D341Med (cell line): ENCODE measurements around the gene TNS1.
"Not testable (repeated sequence)": the region's sequence is repeated elsewhere in the genome, so short reads cannot be mapped to it uniquely, and the experiment has no call there.

Experiments used
- DNase-seq: peaks from one replicate; pipeline ENCODE4 v3.0.0; 2012; ENCODE audit warnings: low spot score

The TNS1 gene

DNA sequence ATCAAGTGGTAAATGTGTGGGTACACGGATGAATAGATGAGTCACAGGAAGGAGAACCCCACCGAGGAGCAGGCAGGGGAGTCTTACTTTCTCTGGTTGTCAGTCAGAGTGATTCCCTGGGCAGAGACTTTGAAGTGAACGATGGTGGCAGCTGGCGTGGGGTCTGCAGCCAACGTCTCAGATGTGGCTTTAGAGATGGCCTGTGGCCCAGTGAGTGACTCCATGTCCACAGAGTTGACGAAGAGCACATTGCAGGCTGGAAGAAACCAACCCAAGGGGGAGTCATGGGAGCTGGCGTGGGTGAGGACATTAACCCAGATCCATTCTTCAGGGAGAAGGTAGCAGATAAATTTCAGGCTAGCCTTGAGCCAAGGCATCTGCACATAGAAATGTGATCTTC is 193.1 kb downstream of the TNS1 start:
- no peak for DNase-seq

DNA sequence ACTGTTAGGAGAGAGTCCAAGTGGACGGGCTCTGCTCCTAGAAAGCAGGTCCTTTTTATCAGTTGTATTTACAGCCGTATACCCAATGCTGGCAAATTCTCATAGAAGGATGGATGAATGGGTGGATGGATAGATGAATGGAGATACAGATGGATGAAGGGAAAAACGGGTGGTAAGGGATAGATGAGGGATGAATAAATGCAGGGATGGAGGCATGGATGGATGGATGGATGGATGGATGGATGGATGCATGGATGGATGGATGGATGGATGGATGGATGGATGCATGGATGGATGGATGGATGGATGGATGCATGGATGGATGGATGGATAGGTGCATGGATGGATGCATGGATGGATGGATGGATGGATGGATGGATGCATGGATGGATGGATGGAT is 193.8 kb downstream of the TNS1 start:
- not testable (repeated sequence) for DNase-seq

DNA sequence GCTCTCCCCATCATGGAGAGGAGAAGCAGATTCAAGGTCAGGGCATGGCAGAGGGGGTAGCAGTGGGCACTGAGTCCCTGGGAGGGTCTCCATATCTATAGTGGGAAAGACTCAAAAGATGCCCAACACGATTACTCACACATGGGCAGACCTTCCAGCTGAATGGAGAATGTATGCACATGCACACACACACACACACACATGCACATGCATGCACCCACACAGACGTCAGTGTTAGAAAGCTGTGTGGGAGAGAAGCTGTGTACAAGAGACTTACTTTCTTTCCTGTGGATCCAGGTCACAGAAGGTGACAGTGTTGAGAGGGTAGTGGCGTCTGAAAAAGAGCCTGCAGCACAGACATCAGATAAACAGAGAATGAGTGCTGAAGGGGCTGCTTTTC is 194.5 kb downstream of the TNS1 start:
- DNase-seq = no peak

DNA sequence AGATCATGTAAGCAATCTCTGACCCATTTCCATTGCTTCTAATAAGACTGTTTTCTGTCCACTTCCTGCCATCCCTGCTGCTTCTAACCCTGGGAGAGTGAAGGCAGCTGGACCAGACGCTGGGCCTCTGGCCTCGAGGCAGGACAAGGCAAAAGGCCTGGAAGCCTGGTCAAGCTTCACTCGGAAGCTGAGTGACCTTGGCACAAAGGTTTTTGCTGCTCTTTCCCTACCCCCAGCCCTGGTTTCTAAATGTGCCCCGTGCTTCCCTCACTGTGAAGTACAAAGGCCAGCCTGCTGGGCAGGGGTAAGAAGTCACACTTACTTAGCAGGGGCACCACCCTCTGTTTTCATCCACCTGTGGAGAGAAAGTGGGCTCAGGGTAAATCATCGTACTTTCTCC is 195.0 kb downstream of the TNS1 start:
- DNase-seq = no peak

DNA sequence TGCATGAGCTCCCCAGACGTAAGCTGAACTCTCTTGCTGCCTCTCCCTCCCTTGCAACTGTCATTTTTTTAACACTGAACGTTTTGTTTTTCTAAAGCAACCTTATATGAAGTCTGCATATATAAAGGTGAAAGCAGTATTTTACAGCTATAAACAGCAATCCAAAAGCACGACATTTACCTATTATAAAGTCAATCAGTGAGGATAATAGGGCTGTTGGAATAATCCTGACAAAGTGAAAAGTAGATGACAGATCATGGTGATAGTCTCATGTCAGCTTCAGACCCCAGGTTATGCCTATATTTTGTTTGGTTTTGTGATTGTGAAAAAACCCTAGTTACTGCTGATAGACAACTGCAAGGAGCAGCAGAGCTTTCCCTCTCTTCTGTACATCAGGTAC is 195.8 kb downstream of the TNS1 start:
- DNase-seq = no peak

DNA sequence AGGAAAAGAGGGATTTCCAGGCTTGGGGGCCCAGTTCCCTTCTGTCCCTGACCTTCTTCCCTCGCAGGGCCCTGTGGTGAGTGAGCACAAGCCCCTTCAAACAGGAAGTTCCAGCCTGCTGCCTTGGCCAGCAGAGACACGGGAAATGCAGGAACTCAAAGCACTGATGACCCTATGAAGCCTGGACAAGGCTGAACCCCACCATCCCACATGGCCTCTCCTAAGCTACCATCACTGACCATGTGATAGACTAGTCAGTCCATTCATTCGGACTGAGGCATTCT is 196.4 kb downstream of the TNS1 start:
- DNase-seq = no peak

DNA sequence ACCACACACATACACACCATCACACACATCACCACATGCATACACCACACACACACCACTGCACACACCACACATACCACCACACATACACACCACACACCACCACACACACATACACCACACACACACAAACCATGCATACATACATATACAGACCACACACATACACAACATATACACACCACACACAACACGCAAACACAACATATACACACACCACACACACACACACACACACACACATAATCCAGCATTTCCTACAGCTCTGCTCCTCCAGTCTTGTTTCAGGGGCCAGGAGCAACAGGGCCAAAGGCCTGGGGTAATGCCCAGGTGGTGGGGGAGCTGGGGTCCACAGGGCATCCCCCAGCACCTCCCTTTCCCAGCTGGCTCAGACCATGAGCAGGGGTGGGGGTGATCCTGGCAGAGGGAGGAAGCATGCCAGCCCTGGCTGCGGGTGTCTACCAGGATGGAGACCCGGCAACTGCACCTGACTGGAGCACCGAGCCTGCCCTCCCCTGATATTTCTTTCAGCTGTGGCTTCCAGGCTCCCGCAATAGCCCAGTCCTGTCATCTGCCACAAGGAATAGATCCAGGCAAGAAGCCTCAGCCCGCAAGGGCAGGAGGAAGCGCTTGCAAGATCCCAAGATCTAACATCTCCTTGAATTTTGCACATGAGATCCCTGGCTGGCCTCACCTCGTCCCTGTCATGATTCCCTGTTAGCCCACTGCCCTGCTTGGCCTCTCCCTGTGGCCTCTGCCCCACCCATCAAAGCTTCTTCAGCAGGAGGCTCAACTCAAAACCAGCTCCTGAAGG is 196.9 kb downstream of the TNS1 start:
- DNase-seq = no peak

DNA sequence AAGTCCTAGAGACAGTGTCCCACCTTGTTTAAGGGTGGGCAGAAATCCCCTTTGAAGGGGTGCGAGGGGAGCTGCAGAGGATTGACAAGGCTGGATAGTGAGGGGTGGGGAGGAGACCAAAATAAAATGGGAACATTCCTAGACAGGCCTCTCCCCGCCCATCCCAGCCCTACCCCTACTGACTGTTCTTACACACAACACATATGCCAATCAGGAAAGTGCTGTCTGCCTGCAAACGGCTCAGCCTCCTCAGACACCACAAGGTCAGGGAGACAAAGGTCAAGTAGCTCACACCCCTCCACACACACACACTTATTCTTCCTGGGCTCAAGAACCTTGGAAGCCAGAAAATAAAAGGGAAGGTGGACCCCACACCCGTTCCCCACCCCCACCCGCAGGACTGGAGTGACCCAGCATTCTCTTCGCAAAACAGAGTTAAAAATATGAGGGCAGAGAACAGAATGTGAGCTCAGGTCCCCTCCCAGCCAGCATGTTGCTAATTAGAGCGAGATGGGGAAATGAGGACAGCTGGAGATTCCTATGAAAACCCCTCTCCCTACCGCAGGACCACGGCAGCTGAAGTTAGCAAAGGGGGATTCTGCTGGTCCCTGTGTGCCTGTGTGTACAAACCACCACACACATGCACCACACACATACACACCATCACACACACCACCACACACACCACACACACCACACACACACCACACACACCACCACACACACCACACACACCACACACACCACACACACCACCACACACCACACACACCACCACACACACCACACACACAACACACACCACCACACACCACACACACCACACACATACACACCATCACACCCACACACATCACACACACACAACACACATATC is 197.8 kb downstream of the TNS1 start:
- no peak for DNase-seq

DNA sequence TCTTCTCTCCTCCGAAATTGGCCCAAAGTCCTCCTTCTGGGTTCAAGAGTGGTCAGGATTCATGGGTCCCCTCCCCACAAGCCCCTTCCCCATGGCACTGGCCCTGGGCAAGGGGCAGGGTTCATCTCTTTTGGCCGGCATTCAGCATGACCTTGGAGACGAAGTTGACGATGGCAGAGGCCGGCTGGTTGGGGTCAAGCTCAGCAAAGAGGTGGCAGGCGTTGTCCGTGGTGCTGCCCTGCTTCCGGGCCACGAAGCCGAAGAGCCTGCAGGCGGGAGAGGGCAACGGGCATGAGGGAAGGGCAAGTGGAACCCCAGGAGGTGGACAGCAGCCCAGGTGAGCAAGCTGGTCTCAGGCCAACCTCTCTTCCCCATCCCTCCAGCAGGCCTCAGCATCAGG is 198.5 kb downstream of the TNS1 start:
- DNase-seq = no peak

DNA sequence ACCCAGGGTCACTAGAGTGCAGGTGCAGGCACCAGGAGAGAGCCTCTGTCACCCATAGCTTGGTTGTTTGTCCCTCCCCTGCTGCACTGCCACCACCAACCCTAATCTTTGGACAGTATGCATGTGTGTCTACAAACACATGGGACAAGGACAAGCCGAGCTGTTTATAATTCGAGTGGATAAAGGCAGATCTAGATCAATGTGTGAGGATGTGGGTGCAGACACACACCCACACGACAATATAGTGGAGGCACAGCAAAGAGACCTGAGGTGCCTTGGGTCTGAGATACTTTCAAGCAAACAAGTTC is 199.2 kb downstream of the TNS1 start:
- no peak for DNase-seq

DNA sequence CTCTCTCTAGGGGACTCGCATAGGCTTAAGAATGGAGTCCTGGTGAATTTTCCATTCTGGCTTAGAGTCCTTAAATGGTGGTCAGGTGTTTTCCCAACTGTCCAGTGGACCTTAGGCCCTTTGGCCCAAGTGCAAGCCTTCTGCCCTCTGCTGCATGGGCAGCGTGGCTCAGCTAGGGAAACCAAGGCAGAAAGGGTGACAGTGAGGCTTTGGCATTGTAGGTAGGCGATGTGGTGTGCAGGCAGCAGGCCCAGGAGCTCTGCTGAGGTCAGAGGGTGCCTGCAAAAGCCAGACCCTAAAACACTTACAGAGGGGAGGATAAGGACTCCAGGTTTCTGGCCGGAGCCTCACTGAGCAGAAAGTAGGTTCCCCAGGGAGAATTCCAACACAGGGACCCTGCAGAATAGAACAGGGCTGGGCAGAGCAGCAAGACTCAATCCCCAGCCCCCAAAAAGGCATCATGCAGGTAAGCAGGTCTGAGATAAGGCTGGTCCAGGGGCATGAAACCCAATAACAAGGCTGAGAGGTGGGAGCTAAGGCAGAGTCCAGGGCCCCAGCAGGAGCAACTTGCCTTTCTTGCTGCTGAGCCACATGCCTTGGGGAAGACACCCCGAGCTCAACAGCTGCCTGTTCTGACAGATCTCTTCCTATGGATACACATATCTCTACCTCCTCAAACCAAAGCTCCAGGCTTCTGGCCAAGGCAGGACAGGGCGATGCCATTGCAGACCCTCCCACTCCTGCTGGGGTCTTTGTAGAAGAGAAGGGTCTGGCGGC is 199.7 kb downstream of the TNS1 start:
- no peak for DNase-seq

DNA sequence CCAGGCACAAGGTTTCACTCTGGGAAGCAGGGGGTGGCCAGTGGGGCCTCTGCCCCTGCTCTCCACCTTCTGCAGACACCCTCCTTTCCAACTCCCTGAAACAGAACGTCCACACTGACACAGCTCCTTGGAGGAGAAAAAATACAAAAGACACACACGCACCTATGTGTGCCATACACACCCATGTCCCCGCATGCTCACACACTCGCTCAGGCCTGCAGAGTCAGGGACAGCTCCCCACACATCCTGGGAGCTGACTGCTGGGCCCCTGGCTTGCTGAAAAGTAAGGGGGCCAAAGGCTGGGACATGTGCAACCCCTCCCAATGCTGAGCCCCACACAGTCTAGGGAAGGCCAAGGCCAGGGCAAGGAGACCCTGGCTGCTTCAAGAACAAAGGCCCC is 200.5 kb downstream of the TNS1 start:
- DNase-seq = no peak

DNA sequence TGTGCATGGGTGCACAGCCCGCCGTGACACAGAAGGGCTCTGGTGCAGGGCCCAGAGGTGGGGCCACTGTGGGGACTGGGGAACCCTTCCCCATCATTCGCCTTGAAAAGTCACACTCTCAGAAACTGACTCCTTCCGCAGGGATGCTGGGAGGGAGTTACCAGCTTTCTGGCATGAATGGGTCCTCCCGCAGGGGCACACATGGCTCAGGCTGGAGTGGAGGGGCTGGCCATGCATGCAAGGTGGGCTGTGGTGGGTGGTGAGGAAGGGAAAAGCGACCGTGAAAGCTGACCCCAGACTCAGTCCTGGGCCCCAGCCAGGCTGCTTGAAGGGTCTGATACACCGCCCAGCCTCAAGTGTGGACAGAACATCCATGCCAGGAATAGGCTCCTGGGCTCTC is 201.1 kb downstream of the TNS1 start:
- DNase-seq = no peak

DNA sequence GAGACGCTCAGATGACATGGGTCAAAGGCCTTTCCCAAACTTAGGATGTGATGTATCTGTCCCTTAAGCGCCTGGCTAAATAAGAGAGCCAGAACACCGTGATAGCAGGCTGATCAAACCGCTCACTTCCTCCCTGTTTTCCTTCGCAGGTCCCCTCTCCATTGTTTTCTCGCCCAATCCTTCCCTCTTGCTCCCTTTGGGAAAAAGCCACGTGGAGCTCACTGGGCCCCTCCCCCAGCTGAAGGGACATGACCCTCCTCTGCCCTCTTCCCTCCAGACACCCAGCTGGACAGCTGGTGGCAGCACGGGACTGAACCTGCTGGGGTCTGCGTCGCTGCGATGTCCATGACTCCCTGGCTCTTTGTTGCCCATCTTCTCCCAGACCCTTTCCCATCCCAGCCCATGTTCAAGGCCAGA is 201.7 kb downstream of the TNS1 start:
- DNase-seq = no peak

DNA sequence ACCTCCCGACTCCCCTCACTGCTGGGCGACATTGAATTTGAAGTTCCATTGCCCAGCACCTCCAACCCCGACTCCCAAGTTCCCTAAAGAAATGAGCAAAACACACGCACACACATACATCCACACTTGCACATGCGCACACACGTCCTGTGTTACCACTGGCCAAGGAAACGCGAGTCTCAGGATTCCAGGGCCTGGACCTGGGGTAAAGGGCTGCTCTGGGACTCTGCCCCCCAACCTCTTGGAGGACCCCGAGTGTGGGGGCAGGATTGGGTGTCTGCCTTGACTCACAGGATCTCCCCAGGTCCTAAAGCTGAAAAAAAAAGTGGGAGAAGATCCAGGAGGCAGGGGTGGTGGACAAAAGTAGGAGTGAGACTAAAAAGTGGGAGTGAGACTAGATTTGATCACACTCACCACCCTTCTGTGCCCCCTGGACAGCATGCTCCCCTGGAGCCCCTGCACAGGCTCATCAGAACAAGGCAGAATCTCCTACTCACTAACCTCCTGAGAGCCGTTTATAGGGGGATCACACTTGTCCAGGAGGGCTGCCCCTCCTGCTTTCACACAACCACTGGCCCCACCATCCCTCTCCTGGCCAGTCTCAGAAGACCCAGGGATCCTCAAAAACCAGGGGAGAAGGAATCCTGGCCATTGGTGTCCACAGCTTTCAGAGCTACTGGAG is 202.2 kb downstream of the TNS1 start:
- no peak for DNase-seq

DNA sequence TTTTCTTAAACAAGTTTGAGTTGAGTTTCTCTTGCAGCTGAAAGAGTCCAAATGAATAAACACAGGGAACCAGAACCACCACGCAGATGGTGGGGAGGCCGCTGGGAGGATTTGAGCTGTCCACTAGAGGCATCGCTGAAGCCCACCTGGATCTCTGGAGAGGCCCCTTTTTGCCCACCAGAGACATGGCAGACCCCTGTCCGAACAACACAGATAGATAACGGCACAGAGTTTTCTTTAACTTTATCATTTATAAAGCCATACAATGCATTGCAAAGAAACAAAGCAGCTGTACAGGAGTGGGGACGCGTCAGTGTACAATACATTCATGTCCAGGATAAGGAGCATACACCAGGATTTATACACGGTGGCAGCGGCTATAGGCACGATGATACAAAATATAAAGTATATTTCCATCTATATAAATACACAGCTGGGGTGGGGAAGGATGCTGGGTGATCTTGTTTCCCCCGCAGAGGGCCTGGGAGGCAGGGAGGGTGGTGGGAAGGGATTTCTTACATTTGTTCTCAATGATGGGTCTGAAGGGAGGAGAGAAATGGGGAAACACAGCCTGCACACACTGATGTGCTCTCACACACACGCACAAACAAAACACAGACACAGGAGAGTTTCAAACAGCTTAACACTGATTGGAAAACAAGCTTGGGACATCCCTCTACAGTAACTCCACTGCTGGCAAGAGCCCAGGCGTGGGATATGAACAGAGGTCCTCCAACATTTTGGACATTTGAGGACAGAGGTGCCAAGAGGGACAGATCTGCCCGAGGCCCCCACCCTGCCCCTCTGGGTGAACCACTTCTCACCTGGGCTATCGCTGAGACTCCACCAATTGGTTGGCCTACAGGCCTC is 203.0 kb downstream of the TNS1 start:
- no peak for DNase-seq

DNA sequence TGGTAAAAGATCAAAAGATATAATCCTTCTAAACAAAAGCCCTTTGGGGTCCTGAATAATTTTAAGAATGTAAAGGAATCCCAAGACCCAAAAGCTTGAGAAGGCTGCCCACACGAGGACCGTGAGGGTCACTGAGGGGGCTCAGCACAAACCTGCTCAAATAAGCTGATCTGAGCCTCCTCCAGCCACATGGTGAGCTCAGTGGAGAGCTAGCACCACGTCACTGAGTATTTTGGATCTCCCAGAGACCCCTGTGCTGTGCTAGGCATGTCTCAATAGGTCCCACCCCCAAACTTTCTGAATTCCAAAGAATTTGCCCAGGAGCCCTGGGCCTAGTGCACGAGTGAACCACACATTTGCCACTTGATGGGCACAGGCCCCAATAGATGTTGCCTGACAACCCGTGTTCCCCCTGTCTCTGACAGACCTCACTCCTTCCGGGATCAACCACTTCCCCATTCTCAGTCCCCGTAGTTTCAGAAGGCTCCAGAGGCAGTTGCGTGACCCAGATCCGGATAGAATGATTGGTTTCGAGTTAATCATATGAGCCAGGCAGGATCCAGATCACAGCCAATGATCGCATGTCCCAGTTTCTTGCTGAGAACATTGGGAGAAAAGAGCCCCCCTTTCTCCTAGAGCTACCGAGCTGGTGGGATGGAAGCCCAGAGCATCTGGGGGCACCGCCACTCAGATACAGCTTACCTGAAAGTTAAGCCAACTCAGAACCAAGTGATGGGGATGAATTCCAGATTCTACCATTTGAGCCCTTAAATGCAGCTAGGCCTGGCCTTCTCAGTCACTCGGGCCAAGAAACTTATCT is 203.8 kb downstream of the TNS1 start:
- DNase-seq = no peak

DNA sequence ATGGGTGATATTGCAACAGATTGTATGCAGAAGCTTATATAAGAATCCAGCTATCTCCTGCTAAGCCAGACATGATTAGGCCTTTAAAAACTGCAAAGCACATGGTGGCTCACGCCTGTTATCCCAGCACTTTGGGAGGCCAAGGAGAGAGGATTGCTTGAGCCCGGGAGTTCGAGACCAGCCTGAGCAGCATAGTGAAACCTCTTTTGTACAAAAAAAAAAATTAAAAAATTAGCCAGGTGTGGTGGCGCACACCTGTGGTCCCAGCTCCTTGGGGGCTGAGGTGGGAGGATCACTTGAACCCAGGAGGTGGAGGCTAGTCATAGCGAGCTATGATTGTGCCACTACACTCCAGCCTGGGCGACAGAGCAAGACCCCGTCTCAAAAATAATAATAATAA is 204.6 kb downstream of the TNS1 start:
- no peak for DNase-seq

DNA sequence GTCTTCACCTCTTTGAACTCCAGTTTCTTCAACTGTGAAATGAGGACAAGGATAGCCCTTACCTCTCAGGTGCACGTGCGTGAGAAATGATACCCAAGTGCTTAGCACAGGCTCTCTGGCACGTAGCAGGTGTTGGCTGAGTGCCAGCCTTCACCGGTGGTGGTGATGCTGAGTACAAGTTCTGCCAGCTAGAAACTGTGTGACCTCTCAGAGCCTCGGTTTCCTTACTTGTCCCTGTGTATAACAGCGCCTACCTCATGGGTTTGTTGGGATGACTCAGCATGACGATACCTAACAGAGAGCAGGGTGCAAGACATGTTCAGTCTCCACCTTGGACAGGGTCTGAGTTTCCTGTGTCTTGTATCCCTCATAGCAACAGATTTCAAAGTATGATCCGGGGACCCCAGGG is 205.1 kb downstream of the TNS1 start:
- no peak for DNase-seq

DNA sequence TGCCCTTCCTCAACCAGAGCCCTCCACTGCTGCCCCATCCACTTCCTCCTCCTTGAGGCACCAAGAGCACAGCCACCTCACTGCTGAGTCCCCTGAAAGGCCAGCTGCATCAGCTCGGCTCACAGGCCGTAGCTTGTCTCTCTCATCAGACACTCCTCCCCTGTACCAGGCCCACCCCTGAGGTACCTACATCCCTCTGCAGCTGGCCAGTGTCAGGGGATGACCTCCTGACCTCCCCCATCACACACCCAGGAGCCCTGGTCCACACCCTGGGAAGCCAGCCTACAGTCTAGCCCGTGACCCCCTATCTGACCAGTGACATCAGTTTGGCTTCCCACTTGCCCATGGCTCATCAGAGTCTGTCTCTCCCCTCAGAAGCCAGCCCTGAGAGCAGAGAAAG is 205.6 kb downstream of the TNS1 start:
- DNase-seq = no peak
